ENCODE results near the gene DDX23.

The DDX23 gene

GRCh38 chr12:48794870-48795269 is 57.1 kb downstream of the DDX23 start:
- no peak for DNase-seq

GRCh38 chr12:48793696-48794095 is 58.3 kb downstream of the DDX23 start:
- no peak for DNase-seq

DNA sequence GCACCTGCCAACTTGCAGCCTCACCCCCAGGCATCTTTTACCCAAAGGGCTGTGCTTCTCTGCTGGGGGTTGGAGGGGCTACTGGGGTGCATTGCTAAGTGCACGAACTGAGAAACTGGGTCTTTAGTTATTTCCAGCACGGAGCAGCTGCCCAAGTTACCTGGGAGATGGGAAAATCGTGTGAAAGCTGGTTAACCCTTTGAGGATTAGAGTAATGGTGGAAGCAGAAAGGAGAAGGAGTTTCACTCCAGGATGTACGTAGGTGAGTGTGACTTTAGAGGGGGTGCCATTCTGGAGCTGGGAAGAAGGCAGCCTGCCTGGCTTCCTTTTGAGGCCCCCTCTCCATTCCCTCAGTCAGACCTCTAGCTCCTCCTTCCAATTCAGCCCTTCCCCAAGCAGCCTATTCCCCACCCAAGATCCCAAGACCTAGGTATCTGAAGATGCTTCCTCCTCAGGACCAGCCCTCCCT is 62.1 kb downstream of the DDX23 start:
- DNase-seq, result no peak

DNA sequence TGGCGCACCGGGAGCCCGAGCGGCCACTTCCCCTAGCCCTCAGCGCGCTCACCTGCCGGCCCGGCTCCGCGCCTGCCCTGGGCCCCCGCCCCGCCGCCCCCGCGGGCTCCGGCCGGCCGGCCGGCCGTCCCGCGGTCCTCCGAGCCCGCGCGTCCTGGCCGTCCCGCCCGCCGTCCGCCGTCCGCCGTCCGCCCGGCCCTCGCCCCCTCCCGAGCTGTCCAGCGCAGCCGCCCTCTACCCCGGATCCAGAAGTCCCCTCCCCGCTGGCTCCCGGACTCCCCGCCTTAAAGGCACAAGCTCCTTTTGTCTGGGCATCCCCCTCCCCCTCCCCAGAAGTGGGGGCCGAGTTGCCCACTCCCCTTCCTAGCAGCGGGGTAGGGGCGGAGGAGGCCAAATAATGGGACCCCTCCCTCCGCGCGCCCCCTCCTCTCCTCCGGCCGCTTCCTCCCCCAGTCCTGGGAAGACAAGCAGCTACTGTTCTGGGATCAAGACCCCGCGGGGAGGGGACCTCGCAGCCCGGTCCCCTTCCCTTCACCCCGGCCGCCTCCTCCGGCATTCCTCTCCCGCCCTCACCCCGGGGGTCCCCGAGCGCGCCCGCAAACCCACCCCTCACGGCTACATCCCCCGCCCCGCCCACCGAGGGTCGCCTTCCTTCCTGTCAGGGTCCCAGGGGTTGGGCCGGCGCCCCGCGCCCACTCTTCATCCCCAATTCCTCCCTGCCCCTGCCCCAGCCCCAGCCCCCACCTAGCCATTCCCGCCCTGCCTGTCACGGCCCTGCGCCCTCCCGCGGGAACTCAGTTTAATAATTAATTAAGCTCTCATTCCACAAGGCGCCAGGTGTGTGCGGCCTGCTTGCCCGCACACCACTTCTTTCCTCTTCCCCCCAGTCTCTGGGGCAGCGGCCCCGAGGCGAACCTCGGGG is 62.8 kb downstream of the DDX23 start, which contains the start of gene ADCY6:
Gene ADCY6, minus strand, starts transcription at position 236 of the 922 bp plus-strand sequence. CDS start 5,655 bp downstream, outside the sequence.
- no peak for DNase-seq

GRCh38 chr12:48788524-48788853 is 63.5 kb downstream of the DDX23 start:
- no peak for DNase-seq

DNA sequence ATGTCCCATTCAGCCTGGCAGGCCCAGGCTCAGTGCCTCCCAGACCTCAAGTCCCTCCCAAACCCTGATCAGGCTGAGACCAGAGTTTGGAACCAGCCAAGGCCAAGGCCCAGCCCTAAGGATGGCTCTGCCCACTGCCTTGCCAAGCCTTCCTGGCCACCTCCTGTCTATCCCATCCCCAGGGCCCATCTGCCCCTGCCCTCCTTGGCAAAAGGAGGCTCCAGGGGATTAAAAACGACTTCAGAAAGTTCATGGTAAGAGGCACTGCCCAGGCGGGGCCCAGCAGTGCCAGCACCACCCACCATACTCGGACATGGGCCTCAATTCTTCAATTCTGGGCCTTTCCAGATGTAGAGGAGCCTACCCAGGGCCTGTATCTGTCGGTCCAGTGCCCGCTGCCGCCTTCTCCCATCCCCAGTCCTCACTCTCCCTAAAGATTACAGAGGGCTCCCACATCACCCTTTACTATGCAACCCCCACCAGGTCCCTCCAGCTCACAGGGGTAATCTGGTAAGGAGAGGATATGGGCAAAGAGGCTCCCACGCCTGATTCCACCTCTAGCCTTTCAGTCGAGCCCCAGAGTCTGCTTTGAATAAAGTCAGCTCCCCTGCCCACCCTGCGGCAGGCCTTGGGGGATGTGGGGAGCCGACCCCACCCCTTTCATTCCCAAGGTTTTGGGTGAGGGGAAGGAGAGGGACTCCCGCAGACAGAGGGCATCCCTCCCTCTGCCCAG is 64.0 kb downstream of the DDX23 start:
- DNase-seq, result no peak

GRCh38 chr12:48786591-48787544 is 65.1 kb downstream of the DDX23 start:
- DNase-seq, result no peak

GRCh38 chr12:48783432-48783831 is 68.5 kb downstream of the DDX23 start:
- no peak for DNase-seq

- no peak for DNase-seq
Measured at GRCh38 chr12:48782457-48783395, 69.2 kb downstream of the DDX23 start.

DNA sequence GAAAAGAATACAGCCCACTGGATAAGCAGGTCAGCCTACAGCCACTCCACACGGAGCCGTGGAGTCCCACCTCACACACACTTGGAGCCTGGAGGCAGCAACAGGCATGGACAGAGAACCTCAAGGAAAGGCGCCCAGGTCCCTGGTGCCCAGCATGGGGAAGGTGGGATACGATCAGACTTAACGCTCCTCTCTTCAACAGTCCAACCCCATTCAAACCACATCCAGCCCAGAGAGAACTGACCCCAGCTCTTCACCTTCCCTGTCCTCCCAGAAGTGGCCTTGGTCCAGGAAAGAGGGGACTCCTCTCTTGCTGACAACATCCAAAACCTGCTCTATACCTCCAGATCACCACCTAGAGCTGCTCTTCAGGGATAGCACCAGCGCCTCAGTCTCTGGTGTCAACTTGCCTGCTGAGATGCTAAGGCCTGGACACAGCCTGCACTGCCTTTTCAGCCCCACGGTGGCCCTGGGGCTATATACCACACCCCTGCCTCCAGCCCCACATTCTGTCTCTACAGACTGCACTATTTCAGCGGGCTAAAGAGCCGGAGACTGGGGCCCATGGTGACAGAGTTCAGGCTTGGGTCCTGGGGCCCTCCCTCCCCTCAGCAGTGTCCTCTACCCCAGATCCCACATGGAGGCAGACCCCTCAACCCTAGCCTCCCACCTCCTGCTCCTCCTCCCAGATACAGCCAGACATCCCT is 70.1 kb downstream of the DDX23 start:
- no peak for DNase-seq

DNA sequence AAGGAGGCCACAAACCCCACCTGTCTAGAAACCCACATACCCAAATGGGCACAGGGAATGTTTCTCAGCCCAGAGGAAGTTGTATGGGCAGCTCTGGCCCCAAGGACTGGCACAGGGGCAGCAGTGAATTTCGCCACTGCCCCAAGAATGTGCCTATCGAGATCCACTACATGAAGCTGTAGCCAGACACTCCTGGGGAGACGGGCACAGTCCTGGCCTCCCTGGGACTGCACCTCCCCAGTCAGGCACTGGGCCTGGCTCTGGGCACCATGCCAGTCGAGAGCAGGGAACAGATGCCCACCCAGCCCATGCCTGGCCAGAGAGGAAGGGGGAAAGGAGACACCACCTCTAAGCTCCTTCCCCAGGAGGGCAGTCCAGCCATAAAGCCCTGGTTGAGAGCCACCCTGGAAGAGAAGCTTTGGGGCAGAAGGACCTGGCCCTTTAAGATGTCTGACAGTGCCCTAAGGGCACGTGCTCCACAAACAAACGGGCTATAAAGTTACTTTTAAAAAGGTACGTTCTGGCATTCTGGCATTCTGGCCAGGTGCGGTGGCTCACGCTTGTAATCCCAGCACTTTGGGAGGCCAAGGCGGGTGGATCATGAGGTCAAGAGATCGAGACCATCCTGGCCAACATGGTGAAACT is 71.5 kb downstream of the DDX23 start:
- no peak for DNase-seq

- no peak for DNase-seq
Measured at GRCh38 chr12:48779869-48780268, 72.1 kb downstream of the DDX23 start.

Measured in activated CD4-positive, CD25-positive, alpha-beta regulatory T cell (primary cell).